ENCODE results near the gene SSBP3. TPM values are rescaled to one million over a fixed set of nuclear protein-coding genes. Genes with fewer than 3 reads are reported as not detected.

The SSBP3 gene
- total and polyA plus RNA-seq, 4 donors: 7.7 to 24.7 (median 17.3) TPM

GRCh38 chr1:54270543-54270942, 135.7 kb downstream of the SSBP3 start:
- no peak for DNase-seq (ENCODE audit: low spot score)
- 96% methylated on average over 7 of the region's 7 CpGs for WGBS
- Histone ChIP-seq H3K9ac (ENCODE audit: low read depth in 1 of 2, low read length in 2 of 2) (no peak overlapping the region), H3K36me3 (ENCODE audit: control insufficient read depth in 4 of 4, insufficient read depth in 3 of 4, low read depth in 1 of 4, low read length in 3 of 4) (no peaks in the 10 kb centered on the region), H3K27ac (ENCODE audit: low read depth in 1 of 2, low read length in 2 of 2) (no peak overlapping the region), H3K27me3 (ENCODE audit: control insufficient read depth in 4 of 4, insufficient read depth in 4 of 4, low read length in 3 of 4) (no peaks in the 10 kb centered on the region), H3K9me3 (ENCODE audit: control insufficient read depth in 4 of 4, low read length in 3 of 4) (no peaks in the 10 kb centered on the region), H3K4me1 (ENCODE audit: control insufficient read depth in 4 of 4, insufficient read depth in 4 of 4, low read length in 3 of 4) (peaks cover 11 to 50% (median 32%) of the 10 kb centered on the region in 4 donors), H3K4me3 (ENCODE audit: low read depth in 1 of 3, low read length in 3 of 3) (no peak overlapping the region)
- TF ChIP-seq RXRA (IDR thresholded peaks at IDR 0.05): no peak
- no peak for TF ChIP-seq CTCF (IDR thresholded peaks at IDR 0.05; ENCODE audit: low read depth, low read length, missing input control)
- TF ChIP-seq YY1 (IDR thresholded peaks at IDR 0.05): no peak
- no peak for TF ChIP-seq FOXA1 (IDR thresholded peaks at IDR 0.05)
- TF ChIP-seq HNF4G (IDR thresholded peaks at IDR 0.05): no peak
- TF ChIP-seq, protein P1, sequence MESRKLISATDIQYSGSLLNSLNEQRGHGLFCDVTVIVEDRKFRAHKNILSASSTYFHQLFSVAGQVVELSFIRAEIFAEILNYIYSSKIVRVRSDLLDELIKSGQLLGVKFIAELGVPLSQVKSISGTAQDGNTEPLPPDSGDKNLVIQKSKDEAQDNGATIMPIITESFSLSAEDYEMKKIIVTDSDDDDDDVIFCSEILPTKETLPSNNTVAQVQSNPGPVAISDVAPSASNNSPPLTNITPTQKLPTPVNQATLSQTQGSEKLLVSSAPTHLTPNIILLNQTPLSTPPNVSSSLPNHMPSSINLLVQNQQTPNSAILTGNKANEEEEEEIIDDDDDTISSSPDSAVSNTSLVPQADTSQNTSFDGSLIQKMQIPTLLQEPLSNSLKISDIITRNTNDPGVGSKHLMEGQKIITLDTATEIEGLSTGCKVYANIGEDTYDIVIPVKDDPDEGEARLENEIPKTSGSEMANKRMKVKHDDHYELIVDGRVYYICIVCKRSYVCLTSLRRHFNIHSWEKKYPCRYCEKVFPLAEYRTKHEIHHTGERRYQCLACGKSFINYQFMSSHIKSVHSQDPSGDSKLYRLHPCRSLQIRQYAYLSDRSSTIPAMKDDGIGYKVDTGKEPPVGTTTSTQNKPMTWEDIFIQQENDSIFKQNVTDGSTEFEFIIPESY (IDR thresholded peaks at IDR 0.05): no peak
- TF ChIP-seq, protein P2, sequence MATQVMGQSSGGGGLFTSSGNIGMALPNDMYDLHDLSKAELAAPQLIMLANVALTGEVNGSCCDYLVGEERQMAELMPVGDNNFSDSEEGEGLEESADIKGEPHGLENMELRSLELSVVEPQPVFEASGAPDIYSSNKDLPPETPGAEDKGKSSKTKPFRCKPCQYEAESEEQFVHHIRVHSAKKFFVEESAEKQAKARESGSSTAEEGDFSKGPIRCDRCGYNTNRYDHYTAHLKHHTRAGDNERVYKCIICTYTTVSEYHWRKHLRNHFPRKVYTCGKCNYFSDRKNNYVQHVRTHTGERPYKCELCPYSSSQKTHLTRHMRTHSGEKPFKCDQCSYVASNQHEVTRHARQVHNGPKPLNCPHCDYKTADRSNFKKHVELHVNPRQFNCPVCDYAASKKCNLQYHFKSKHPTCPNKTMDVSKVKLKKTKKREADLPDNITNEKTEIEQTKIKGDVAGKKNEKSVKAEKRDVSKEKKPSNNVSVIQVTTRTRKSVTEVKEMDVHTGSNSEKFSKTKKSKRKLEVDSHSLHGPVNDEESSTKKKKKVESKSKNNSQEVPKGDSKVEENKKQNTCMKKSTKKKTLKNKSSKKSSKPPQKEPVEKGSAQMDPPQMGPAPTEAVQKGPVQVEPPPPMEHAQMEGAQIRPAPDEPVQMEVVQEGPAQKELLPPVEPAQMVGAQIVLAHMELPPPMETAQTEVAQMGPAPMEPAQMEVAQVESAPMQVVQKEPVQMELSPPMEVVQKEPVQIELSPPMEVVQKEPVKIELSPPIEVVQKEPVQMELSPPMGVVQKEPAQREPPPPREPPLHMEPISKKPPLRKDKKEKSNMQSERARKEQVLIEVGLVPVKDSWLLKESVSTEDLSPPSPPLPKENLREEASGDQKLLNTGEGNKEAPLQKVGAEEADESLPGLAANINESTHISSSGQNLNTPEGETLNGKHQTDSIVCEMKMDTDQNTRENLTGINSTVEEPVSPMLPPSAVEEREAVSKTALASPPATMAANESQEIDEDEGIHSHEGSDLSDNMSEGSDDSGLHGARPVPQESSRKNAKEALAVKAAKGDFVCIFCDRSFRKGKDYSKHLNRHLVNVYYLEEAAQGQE (IDR thresholded peaks at IDR 0.05): no peak
- TF ChIP-seq SP1 (IDR thresholded peaks at IDR 0.05): no peak
- TF ChIP-seq RAD21 (IDR thresholded peaks at IDR 0.05): no peak
- TF ChIP-seq EGR1 (IDR thresholded peaks at IDR 0.05; ENCODE audit: low read depth in 2 of 2): no peak
- no peak for TF ChIP-seq MAX (IDR thresholded peaks at IDR 0.05)
- no peak for TF ChIP-seq HNF4A (conservative IDR thresholded peaks at IDR 0.05)
- no peak for TF ChIP-seq FOXA2 (IDR thresholded peaks at IDR 0.05)
- TF ChIP-seq, protein P3, sequence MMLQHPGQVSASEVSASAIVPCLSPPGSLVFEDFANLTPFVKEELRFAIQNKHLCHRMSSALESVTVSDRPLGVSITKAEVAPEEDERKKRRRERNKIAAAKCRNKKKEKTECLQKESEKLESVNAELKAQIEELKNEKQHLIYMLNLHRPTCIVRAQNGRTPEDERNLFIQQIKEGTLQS (IDR thresholded peaks at IDR 0.05): no peak
- TF ChIP-seq NR2F2 (IDR thresholded peaks at IDR 0.05): no peak

DNA sequence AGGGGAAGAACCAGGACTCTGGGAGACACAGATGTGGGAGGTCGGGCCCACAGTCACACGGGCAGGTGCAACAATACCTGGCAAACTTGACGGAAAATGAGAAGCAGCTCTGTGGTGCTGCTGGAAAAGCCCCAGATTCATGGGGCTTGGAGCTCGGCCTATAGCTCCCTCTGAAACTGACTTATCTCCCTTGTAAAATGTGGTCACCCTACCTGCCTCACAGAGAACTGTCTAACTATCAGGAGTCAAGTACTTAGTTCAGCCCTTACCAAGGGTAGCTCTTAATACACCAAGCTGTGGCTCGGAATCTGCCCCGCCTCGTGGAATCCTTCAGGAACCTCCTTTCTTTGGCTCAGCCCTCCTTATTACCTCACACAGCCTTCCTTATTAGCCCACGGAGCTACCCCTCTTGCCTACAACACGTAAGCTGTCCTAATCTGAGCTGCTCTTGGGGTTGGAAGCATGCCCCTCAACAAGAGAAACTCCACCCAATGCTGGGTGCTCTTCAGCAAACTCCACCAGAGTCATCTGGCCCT, 137.4 kb downstream of the SSBP3 start:
- peaks cover 7 to 33% (median 19%) of the 10 kb centered on the region in 4 donors for H3K4me1 ChIP-seq (ENCODE audit: control insufficient read depth in 4 of 4, insufficient read depth in 4 of 4, low read length in 3 of 4)
- no peak overlapping the region for H3K27ac ChIP-seq (ENCODE audit: low read depth in 1 of 2, low read length in 2 of 2)
- H3K9me3 ChIP-seq (ENCODE audit: control insufficient read depth in 4 of 4, low read length in 3 of 4): no peaks in the 10 kb centered on the region
- 74% methylated on average over 9 of the region's 9 CpGs for WGBS
- H3K36me3 ChIP-seq (ENCODE audit: control insufficient read depth in 4 of 4, insufficient read depth in 3 of 4, low read depth in 1 of 4, low read length in 3 of 4): no peaks in the 10 kb centered on the region
- H3K27me3 ChIP-seq (ENCODE audit: control insufficient read depth in 4 of 4, insufficient read depth in 4 of 4, low read length in 3 of 4): no peaks in the 10 kb centered on the region
- no peak overlapping the region for H3K4me3 ChIP-seq (ENCODE audit: low read depth in 1 of 3, low read length in 3 of 3)
- no peak for DNase-seq (ENCODE audit: low spot score)
- H3K9ac ChIP-seq (ENCODE audit: low read depth in 1 of 2, low read length in 2 of 2): no peak overlapping the region
- TF ChIP-seq TAF1 (conservative IDR thresholded peaks at IDR 0.05): no peak
- TF ChIP-seq FOXA1 (IDR thresholded peaks at IDR 0.05): no peak
- no peak for TF ChIP-seq EGR1 (IDR thresholded peaks at IDR 0.05; ENCODE audit: low read depth in 2 of 2)
- no peak for TF ChIP-seq MAX (IDR thresholded peaks at IDR 0.05)
- TF ChIP-seq HNF4G (IDR thresholded peaks at IDR 0.05): no peak
- no peak for TF ChIP-seq GABPA (IDR thresholded peaks at IDR 0.05 in 1 of 2, conservative IDR thresholded peaks at IDR 0.05 in 1 of 2)
- TF ChIP-seq, protein P1 (IDR thresholded peaks at IDR 0.05): no peak
- no peak for TF ChIP-seq RXRA (IDR thresholded peaks at IDR 0.05)
- TF ChIP-seq FOXA2 (IDR thresholded peaks at IDR 0.05): no peak

Data from liver (tissue), 9 donors.